ENCODE measurements around the gene HAUS5.

DNA sequence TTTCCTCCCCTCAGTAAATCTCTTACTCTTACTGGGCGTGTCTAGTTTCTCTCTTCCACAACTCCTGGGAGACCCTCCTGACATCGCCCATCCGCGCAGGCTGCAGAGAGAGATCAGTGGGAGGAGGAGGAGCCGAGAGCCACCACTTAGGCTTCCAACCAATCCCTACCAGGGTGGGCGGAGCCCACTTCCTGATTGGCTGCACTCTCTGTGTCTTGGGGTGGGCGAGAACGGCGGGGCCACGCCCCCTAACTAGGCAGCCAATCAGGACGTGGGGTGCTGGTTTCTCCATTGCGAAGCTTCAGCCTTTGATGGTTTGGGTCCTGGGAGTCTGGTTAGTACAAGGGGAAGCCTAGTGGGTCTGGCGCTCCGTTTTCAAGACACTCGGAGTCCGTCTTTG lies 26.7 kb upstream of the HAUS5 start, which contains the start of gene PMIS2:
- TF ChIP-seq POLR2A (IDR thresholded peaks at IDR 0.05), result no peak
- TF ChIP-seq, protein P1, sequence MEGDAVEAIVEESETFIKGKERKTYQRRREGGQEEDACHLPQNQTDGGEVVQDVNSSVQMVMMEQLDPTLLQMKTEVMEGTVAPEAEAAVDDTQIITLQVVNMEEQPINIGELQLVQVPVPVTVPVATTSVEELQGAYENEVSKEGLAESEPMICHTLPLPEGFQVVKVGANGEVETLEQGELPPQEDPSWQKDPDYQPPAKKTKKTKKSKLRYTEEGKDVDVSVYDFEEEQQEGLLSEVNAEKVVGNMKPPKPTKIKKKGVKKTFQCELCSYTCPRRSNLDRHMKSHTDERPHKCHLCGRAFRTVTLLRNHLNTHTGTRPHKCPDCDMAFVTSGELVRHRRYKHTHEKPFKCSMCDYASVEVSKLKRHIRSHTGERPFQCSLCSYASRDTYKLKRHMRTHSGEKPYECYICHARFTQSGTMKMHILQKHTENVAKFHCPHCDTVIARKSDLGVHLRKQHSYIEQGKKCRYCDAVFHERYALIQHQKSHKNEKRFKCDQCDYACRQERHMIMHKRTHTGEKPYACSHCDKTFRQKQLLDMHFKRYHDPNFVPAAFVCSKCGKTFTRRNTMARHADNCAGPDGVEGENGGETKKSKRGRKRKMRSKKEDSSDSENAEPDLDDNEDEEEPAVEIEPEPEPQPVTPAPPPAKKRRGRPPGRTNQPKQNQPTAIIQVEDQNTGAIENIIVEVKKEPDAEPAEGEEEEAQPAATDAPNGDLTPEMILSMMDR (IDR thresholded peaks at IDR 0.05 in 4 of 5, conservative IDR thresholded peaks at IDR 0.05 in 1 of 5), result no peak

All from gastrocnemius medialis (tissue), 4 donors.